OCI-LY1 (cell line): ENCODE data around the gene COPZ1.

ENCODE experiments used
- H2AFZ ChIP-seq: fragments of 200-600 bp; sonication (generic), shearing (Covaris generic); 2 replicates; pipeline ENCODE4 v1.6.0; 2014; ENCODE audit warnings: antibody characterized with exemption, mild to moderate bottlenecking, low read length
- H3F3A ChIP-seq: fragments of 200-600 bp; sonication (generic), shearing (Covaris generic); 2 replicates; pipeline ENCODE4 v1.6.0; 2014; ENCODE audit warnings: mild to moderate bottlenecking, antibody characterized with exemption, low read length, moderate library complexity; ENCODE audit not compliant: insufficient read depth
- H3K27ac ChIP-seq: fragments of 200-600 bp; sonication (generic); 2 replicates; pipeline ENCODE4 v1.5.1; 2014; ENCODE audit warnings: low read length, mixed run types, mild to moderate bottlenecking, low read depth; ENCODE audit not compliant: poor library complexity, severe bottlenecking
- H3K27me3 ChIP-seq: fragments of 200-600 bp; sonication (generic); 2 replicates; pipeline ENCODE4 v1.6.0; 2014; ENCODE audit warnings: antibody characterized with exemption, mild to moderate bottlenecking, low read length, moderate library complexity; ENCODE audit not compliant: insufficient read depth
- H3K36me3 ChIP-seq: fragments of 200-600 bp; sonication (generic); 2 replicates; pipeline ENCODE4 v1.6.1; 2014; ENCODE audit warnings: mild to moderate bottlenecking, antibody characterized with exemption, low read length, moderate library complexity, mixed read lengths; ENCODE audit not compliant: insufficient read depth
- H3K4me1 ChIP-seq: fragments of 200-600 bp; sonication (generic); 2 replicates; pipeline ENCODE4 v1.5.1; 2014; ENCODE audit warnings: mild to moderate bottlenecking, low read length, moderate library complexity; ENCODE audit not compliant: insufficient read depth, severe bottlenecking
- H3K4me2 ChIP-seq: fragments of 200-600 bp; sonication (generic), shearing (Covaris generic); 2 replicates; pipeline ENCODE4 v1.6.1; 2014; ENCODE audit warnings: low read length
- H3K4me3 ChIP-seq: fragments of 200-600 bp; sonication (generic); 2 replicates; pipeline ENCODE4 v1.5.1; 2014; ENCODE audit warnings: low read length, low read depth, mild to moderate bottlenecking, mixed read lengths; ENCODE audit not compliant: poor library complexity, severe bottlenecking
- H3K79me2 ChIP-seq: fragments of 200-600 bp; shearing (Covaris generic); 2 replicates; pipeline ENCODE4 v1.6.1; 2016; ENCODE audit warnings: mixed run types, low read length, mixed read lengths; ENCODE audit not compliant: insufficient read depth
- H3K9ac ChIP-seq: fragments of 200-600 bp; sonication (generic), shearing (Covaris generic); 2 replicates; pipeline ENCODE4 v1.6.1; 2014; ENCODE audit warnings: mild to moderate bottlenecking, low read length, mixed read lengths
- H3K9me2 ChIP-seq: fragments of 200-600 bp; sonication (generic), shearing (Covaris generic); 2 replicates; pipeline ENCODE4 v1.6.1; 2014; ENCODE audit warnings: low read depth, mild to moderate bottlenecking, low read length, mixed read lengths
- H3K9me3 ChIP-seq: fragments of 200-600 bp; shearing (Covaris generic); 2 replicates; pipeline ENCODE4 v1.6.1; 2014; ENCODE audit warnings: low read length, mixed read lengths
- H4K20me1 ChIP-seq: fragments of 200-600 bp; sonication (generic), shearing (Covaris generic); 2 replicates; pipeline ENCODE4 v1.6.0; 2016; ENCODE audit warnings: mild to moderate bottlenecking, low read length; ENCODE audit not compliant: insufficient read depth
- CTCF ChIP-seq: fragments of 200-600 bp; sonication (generic), shearing (Covaris generic); IDR thresholded peaks from 2 replicates; pipeline ENCODE4 v1.5.1; 2017; ENCODE audit warnings: mild to moderate bottlenecking, antibody characterized with exemption, low read length, moderate library complexity, mixed read lengths
- EZH2 ChIP-seq: fragments of 200-600 bp; sonication (generic), shearing (Covaris generic); IDR thresholded peaks from 2 replicates; pipeline ENCODE4 v1.8.0; 2017; ENCODE audit warnings: borderline replicate concordance, mixed run types, mild to moderate bottlenecking, antibody characterized with exemption, low read length, moderate library complexity, mixed read lengths

COPZ1 gene

GRCh38 chr12:54364413-54364812, 39.5 kb downstream of the COPZ1 start, which contains the start of gene GPR84:
Gene GPR84 (minus strand): TSS chr12:54364486. CDS start chr12:54363851, 635 bp downstream.
- H3F3A ChIP-seq: no peaks in the 10 kb centered on the region
- H3K9me2 ChIP-seq: no peaks in the 10 kb centered on the region
- no peak within 1 kb of the TSS for H2AFZ ChIP-seq
- TF ChIP-seq CTCF: no peak
- TF ChIP-seq EZH2: no peak
- H3K27me3 ChIP-seq: no peaks in the 10 kb centered on the region
- no peak within 1 kb of the TSS for H3K4me2 ChIP-seq
- no peaks in the 10 kb centered on the region for H3K9me3 ChIP-seq
- no peaks in the 10 kb centered on the region for H3K79me2 ChIP-seq
- H3K9ac ChIP-seq: no peak within 1 kb of the TSS
- no peaks in the 10 kb centered on the region for H3K36me3 ChIP-seq
- peaks cover 19% of the 10 kb centered on the region for H3K4me1 ChIP-seq
- H4K20me1 ChIP-seq: no peaks in the 10 kb centered on the region
- H3K27ac ChIP-seq: no peak within 1 kb of the TSS
- no peak within 1 kb of the TSS for H3K4me3 ChIP-seq

- Histone ChIP-seq H3K4me3 (peak overlapping the region; percentile 55), H3K79me2 (no peaks in the 10 kb centered on the region), H3K36me3 (no peaks in the 10 kb centered on the region), H3K4me1 (peaks cover 26% of the 10 kb centered on the region), H2AFZ (no peak overlapping the region), H3K27ac (no peak overlapping the region), H3K27me3 (no peaks in the 10 kb centered on the region; the same call in 1 of the 2 replicates), H3K9ac (peak overlapping the region; percentile 42; the same call in 1 of the 2 replicates), H3F3A (no peaks in the 10 kb centered on the region), H3K9me2 (no peaks in the 10 kb centered on the region), H4K20me1 (no peaks in the 10 kb centered on the region), H3K9me3 (no peaks in the 10 kb centered on the region), H3K4me2 (peak overlapping the region; percentile 90)
- TF ChIP-seq EZH2: no peak
- TF ChIP-seq CTCF: no peak
Observed at GRCh38 chr12:54368025-54368708, 43.2 kb downstream of the COPZ1 start.

GRCh38 chr12:54368709-54369596, 44.0 kb downstream of the COPZ1 start:
- Histone ChIP-seq H3K36me3 (no peaks in the 10 kb centered on the region), H2AFZ (no peak overlapping the region), H3K4me1 (peaks cover 26% of the 10 kb centered on the region), H3K9ac (peak overlapping the region; percentile 42; the same call in 1 of the 2 replicates), H3K27ac (no peak overlapping the region), H3K9me2 (no peaks in the 10 kb centered on the region), H3K4me3 (peak overlapping the region; percentile 55), H4K20me1 (no peaks in the 10 kb centered on the region), H3K27me3 (no peaks in the 10 kb centered on the region; the same call in 1 of the 2 replicates), H3K79me2 (no peaks in the 10 kb centered on the region), H3F3A (no peaks in the 10 kb centered on the region), H3K4me2 (peak overlapping the region; percentile 90), H3K9me3 (no peaks in the 10 kb centered on the region)
- TF ChIP-seq EZH2 (no peak), CTCF (peak; percentile 91)
